ENCODE measurements around the gene PMEL.

Gene PMEL

DNA sequence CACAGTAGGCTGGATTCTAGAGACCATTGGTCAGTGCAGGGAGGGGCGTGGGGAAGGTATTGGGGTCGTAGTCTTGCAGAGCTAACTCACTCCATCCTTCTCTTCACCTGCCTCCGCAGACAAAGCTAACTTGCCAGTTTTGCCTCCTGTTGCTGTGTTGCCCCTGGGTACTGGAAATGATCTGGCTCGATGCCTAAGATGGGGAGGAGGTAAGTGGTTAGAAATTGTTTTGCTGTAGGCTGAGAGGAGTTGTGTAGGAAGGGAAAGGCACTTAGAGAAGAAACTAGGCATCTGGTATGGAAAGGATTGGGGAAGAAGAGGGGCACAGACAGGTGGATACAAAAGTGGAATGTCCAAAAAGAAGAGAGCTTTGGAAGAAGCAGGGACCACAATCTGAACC is 23.8 kb downstream of the PMEL start:
- DNase-seq (ENCODE audit: low read depth in 2 of 2): no peak

DNA sequence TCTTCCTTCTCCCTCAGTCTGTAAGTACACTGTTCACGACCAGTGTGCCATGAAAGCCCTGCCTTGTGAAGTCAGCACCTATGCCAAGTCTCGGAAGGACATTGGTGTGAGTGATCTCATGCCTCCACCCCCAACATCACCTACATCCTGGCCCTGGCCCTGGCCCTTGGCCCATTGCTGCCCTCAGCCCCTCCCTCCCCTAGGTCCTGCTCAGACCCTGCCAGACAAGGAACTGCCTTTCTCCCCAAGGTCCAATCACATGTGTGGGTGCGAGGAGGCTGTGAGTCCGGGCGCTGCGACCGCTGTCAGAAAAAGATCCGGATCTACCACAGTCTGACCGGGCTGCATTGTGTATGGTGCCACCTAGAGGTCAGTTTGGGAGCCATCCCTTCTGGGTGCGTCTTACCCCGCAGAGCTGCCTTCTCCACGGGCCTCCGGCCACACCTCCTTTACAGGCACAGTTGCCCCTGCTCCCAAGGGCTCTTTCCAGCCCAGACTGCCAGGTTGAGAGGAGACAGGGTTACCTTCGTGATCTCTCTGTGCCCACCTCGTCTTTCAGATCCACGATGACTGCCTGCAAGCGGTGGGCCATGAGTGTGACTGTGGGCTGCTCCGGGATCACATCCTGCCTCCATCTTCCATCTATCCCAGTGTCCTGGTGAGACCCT is 25.6 kb downstream of the PMEL start:
- peak; percentile 56 to 71 for DNase-seq (ENCODE audit: low read depth in 2 of 2)

DNA sequence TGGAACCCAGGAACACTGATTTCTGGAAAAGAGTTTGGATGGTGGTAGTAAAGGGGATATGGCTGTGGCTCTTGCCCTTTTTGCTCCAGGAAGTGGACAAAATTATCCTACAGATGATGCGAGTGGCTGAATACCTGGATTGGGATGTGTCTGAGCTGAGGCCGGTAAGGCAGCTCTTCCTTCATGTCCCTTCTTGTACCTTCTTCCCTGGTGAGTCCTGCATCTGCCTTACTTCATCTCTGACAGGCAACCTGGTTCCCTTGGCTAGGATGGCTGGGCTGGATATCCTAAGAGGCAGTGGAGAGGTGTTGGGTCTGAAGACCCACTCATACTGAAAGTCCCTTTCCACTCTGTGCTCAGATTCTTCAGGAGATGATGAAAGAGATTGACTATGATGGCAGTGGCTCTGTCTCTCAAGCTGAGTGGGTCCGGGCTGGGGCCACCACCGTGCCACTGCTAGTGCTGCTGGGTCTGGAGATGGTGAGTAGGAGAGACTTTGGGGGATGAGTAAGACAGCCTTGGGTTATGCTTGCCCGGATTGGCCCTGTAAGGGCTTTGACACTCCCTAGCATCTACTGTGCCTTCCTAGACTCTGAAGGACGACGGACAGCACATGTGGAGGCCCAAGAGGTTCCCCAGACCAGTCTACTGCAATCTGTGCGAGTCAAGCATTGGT is 26.9 kb downstream of the PMEL start:
- DNase-seq (ENCODE audit: low read depth in 2 of 2): no peak

DNA sequence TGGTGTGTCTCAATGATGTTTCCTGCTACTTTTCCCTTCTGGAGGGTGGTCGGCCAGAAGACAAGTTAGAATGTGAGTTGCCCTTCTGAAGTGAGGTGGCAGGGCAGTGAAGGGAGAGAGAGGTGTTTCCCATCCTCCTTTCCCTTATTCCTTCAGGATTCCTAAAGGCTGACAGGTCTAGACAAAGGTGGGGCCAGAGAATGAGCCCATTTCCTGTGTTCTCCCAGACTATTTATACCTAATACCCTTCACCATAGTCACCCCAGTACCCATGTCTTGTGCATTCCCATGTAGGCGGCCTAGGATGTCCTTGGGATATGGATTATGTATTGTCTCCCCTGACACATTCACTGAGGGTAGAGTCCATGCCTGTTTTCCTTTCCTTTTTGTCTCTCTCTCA is 27.9 kb downstream of the PMEL start:
- DNase-seq (ENCODE audit: low read depth in 2 of 2): no peak

DNA sequence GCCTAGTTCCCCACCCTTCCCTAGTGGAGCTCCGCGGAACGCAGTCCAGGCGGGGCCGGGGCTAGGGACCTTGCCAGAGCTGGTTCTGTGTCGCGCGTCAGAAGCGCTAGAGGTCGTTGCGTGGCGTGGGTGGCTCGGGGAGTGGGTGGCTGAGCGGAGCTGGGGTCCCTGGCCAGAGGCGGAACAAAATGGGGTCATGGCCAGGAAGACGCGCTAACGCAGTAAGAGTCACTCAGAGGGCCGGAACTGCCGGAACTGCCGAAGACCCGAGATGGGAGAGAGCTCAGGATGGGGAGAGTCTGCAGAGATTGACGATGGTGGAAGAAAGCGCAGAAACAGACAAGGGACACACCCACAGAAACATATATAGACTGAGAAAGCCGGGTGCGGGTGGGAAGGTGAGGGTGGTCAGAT is 30.1 kb downstream of the PMEL start:
- no peak for DNase-seq (ENCODE audit: low read depth in 2 of 2)

DNA sequence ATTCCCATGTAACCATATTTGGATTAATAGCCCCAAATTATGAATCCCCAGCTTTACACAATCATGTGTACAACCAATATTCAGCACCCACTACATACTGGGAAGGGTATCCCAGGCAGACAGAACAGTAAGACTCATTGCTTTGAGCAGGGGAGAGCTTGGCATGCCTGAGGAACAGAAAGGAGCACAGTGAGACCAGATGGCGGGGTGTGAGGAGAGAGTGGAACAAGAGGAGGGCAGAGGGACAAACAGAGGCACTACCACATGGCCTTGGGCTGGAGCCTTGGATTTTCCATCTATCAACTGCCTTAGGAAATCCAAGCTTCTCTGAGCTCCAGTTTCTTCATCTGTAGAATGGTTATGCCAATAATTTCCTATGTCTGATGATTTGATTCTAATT is 31.1 kb downstream of the PMEL start:
- DNase-seq (ENCODE audit: low read depth in 2 of 2): no peak

DNA sequence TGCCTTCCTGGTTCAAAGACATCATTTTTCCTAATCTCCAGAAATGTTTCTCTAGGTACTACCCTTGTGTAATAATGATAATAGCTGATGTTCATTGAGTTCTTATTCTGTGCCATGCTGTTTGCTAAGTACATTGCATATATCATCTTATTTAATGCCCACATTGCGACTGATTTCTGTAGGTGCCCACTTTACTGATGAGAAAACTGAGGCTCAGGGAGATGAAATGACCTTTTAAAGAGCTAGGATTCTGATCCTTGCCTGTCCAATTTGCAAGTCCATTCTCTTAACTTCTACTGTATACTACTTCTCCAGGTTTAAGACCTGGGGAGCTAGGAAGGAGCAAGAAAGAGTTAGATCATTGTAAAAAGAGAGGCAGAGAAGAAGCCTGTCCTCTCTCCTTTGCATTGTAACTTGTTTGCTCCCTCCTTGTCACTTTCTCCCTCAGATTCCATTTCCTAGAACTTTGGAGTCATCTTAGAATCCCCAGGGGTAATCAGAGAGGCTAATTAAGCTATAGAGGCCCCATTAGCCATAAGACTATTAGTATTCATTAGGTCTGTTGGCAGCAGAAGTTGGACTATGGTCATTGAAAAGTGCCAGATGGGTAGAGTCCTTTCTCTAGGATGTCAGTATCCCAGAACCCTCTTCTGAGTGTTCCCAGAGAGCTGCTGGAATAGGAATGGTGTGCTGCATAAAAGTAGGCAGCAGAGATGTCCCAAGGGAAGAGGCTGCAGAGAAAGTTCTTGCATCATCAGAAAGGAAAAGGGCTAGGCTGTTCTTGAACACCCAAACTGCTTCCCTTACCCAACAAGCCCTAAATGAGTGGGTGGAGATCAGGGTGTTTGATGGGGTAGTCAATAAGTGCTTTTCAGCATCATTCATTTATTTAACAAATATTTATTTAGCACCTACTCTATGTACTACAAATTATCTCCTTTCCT is 31.8 kb downstream of the PMEL start:
- no peak for DNase-seq (ENCODE audit: low read depth in 2 of 2)

DNA sequence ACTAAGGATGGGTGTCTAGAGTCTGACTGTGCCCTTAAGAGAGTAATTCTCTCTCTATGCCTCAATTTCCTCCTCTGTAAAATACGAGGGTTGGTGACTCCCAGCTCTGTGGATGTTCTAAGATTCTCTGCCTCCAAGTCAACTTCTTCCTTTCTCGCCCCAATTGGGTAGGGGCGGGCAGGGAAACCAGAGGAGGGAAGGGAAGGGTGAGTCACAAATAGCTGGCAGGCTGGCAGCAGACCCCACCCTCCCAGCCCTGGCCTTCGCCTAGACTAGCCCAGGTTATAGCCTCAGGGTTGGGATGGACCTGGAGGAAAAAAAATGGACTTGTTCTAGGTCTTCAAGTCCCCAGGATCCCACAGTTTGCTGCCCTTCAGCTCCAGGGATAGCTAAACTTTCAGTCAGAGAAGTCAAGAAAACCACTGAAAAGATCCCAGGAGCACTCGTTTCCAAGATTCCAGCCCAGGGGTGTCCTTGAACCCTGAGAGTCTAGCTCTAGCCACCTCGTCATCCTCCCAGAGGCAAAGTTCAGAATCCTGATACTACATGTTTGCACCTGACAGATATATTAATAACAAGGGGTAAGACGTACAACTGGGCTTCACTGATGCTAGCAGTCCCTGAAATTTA is 32.6 kb downstream of the PMEL start:
- DNase-seq (ENCODE audit: low read depth in 2 of 2): no peak

DNA sequence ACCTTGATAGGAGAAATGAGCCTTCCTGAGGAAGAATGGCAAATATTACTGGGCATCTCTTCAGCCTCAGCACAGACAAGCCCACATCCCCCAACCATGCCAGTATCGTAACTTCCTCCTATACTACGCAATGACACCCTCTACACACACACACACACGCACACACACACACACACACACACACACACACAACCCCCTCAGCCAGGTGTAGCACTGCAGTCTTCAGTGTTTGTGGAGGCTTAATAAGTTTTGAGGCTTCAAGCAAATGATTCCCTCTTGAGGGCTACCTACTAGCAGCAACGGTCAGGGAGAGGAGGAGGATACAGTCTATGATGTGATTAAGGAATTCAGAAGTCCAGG is 33.3 kb downstream of the PMEL start:
- DNase-seq (ENCODE audit: low read depth in 2 of 2): no peak

DNA sequence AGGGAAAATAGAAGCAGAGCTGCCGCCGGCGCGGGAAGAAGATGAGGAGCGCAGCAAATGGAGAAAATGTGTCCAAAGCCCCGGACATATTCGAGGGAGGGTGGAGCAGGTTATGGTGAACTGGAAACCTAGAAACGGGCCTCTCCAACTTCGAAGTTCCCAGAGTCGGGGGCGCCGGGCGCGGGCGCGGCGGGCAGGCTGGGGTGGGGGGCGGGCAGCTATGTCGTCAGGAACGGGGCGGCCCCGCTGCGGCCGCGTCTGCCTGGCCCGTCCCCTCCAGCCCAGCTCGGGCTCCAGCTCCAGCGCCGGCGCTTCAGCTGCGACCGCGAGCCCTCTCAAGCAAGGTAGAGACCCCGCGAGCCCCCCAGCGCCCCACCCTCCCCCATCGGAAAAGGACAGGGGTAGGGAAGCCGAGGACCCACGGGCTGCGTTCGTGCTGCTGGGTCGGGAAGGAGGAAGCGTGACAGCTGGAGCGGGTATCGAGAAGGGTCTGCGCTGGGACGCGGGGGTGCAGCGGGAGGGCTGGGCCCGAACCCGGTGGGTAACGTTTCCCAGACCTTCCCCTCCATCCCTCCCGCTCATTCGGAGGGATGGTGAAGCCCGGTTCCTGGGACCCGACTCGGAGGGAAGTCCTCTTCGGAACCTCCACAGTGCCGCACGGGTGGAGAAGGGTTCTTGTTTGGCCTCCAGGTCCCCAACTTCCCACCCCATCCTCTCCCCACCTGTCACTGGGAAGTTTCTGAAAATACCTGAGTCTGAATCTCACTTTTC is 33.9 kb downstream of the PMEL start:
- no peak for DNase-seq (ENCODE audit: low read depth in 2 of 2)

DNA sequence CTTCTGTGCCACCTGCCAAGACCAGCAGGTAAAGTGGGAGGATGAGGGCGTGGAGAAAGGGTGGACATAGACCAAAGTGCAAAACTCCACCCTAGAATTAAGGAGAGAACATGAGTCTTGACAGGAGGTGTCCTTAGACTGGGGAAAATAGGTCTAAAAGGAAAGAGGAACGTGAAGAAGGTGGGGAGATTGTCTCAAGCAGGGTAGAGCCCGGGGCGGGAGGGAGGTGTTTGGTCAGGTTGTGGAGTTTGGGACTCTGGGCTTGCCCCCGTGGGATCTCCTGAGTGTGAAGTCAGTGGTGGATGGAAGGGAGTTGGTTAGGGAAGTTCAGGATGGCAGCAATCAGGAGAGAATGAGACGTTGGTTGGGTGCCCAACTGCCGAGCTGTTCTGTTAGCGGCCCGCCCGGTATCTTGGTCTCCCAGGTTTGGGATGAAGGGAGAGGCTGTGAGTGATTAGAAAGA is 34.5 kb downstream of the PMEL start:
- DNase-seq (ENCODE audit: low read depth in 2 of 2): no peak

DNA sequence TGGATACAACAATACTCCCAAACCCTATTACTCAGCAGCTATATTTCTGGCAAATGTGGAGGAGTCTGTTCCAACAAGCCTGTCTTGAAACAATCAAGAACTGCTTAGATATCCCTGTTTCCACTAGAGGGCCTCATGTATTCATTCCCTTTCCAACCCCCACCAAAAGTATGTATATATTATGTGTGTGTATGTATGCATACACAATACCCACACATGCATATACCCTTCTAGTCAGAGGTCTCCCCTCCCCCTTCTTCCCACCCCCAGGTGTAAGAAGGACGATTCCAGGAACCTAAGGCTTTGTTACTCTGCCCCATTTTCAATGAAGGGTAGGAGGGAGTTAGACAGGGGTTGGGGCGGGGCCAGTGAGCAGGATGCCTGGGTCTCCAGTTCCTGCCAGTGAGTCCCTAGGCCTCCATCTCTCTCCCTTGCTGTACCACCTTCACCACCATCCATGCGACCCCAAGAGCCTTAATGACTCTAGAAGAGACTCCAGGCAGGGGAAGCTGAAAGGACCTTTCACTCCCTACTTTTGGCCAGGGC is 35.0 kb downstream of the PMEL start, which contains the start of gene DGKA:
Gene DGKA (plus strand): TSS at position 392 of the 546 bp plus-strand sequence. CDS start 5,342 bp downstream, outside the sequence.
- peak; percentile 50 to 58 for DNase-seq (ENCODE audit: low read depth in 2 of 2)

DNA sequence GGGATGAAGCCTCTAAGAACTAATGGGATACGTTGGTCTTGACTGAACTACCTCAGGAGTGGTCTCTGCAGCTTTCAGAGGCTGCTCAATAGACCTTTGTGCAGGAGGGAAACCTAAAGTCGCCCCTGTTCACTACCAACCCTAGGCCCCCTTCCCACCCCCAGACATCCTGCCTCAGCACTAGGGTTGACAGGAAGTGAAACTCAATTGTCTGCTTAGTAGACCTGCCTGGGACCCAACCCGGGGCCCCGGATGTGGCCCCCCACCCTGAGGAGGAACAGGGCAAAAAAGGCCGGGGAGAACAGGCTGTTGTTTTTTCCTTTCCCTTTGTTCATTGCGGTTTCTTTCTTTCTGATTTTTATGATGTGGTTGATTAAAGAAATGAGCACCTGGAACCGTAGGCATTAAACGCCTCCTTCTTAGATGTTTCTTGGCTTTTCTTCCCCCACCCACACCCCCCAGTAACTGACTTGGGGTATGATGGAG is 36.5 kb downstream of the PMEL start:
- DNase-seq (ENCODE audit: low read depth in 2 of 2): peak; percentile 68 to 77

DNA sequence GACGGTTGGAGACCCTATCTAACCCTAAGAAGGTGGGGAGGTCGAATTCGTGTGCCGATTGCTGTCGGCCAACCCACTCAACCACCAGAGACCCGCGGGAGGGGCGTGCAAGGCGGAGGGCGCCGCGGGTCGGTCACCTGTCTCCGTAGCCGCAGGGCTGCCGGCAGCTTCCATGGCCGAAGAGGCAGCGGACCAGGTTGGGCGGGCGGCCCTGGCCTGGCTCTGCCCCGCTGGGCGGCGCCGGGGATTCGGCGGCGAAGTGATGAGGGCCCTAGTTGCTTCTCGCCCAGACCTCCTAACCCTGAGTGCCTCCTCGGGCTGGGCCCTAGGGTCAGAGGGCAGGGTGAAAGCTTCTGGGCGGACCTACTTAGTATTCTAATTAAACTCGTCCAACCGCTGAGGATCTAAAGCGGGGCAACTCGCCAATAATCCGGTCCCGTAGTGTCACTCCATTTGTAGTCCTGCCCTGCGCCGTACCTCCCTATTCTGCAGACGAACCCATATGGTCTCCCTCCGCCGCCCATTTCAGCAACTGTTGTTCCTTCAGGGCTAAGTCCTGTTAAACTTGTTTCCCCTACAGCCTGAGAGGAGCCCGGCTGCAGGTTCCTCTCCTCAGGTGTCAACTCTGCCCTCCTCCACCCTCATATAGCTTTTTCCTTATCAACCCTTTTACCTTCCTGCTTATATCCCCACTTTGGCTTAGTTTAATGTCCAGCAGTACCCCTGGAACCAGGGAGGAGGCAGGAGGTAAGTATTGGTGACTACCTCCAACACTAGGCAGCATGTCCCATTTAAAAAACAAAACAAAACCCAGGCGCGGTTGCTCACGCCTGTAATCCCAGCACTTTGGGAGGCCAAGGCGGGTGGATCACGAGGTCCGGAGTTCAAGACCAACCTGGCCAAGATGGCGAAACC is 38.0 kb downstream of the PMEL start, which contains the start of gene PYM1:
Gene PYM1 (minus strand): TSS at position 307 of the 915 bp plus-strand sequence. CDS start 133 bp downstream, at position 174.
- DNase-seq (ENCODE audit: low read depth in 2 of 2): peak in 1 of 2 donors; percentile 36

DNA sequence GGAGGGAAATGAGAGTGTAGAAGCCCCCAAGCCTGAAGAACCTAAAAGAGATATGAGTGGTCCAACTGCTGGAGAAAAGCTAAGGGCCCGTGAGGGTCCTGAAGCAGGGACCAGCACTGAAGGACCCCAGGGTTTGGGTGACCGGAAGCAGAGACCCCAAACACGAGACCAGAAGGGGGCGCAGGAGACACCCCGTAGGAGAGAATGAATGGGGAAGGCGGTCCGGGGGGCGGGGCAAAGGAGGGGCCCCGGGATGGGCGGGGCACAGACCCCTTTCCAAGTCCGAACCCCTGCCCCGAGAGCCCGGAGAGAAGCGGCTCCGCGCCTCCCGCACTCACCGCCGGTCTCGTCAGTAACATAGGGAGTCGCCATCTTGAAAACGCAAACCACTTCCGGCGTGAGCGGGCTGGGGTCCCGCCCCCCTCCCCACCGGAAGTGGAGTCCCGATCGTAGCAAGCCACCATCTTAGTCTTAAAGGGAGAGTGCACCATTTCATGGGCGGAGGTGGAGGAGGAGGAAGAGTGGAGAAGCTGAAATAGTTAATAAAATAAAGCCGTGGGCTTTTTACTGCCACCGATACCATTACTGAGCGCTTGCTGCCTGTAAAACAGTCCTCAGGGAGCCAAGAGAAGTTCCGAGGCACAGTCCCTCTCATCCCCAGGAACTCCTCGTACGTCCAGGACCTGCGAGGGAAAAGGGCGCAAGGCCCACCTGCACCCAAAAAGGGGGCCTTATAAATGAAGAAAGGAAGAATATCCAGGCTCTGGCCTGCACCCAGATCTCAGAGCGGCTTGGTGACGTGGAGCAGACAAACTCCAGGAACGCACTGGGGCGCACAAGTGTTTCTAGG is 38.9 kb downstream of the PMEL start:
- DNase-seq (ENCODE audit: low read depth in 2 of 2): peak; percentile 77 to 81

DNA sequence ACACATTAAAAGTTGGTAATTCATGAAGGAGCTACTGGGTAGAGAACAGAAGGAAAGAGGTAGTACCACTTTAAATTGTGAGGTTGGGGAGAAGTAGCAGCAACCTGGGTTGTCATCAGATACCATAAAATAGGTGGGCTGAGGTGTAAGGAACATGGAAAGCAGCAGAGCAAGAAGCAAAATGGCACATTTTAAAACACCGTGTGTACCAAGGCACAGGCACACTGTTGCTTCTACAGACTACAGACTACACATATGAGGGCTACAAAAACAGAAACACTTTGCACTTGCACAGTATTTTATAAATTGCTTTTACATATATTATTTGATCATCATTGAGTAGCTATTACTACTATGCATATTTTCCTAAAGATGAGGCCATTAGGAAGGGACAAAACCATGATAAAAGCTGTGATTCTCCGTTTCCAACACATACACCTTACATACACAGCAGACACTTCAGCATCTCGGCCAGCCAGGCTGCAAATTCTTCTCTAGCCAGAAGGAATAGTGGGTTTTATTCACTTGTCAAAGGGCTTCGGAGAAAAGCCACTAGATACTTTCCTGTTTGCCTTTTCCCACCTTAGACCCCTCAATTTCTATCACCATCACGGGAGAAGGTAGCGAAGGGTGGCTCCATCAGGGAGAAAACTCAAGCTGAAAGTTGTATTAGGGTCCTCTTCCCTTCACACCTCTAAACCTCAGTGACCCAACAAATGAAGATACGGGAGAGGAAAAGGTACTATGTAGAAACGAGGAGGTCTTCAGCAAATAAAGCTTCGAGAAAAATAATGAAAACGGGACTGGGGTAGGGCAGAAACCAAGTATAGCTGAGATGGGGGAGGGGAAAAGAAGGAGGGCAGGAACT is 39.7 kb downstream of the PMEL start:
- DNase-seq (ENCODE audit: low read depth in 2 of 2): no peak

DNA sequence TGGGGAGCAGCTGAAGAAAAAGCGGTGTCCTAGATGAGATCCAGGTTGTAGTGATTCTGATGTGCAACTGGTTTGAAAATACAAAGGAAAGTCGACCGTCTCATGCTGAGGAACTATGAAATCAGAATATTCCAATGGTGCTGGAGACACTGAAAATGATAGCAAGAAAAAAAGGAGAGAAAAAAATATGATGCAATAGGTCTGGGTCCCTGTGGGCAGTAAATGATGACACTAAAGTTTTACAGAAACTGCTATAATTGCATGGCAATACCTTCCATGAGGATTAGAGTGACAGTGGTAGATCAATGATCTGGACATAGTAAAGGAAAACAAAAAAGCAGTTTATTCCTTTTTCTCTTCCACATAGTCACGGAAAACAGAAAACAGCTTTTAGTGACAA is 40.5 kb downstream of the PMEL start:
- no peak for DNase-seq (ENCODE audit: low read depth in 2 of 2)

All from stimulated activated CD8-positive, alpha-beta memory T cell treated with anti-CD3 and anti-CD28 coated beads, Interleukin-15, amount 100 ng/mL, for 4 hours (primary cell).